ENCODE data around the gene FAM120B. TPM values are rescaled to one million over a fixed set of nuclear protein-coding genes. Genes with fewer than 3 reads are reported as not detected.
A peak's percentile ranks its signal among the peaks of the same experiment; 100 is the strongest.

FAM120B gene
- total RNA-seq, 1 donor from 2014 or later, result 18.4 TPM

DNA sequence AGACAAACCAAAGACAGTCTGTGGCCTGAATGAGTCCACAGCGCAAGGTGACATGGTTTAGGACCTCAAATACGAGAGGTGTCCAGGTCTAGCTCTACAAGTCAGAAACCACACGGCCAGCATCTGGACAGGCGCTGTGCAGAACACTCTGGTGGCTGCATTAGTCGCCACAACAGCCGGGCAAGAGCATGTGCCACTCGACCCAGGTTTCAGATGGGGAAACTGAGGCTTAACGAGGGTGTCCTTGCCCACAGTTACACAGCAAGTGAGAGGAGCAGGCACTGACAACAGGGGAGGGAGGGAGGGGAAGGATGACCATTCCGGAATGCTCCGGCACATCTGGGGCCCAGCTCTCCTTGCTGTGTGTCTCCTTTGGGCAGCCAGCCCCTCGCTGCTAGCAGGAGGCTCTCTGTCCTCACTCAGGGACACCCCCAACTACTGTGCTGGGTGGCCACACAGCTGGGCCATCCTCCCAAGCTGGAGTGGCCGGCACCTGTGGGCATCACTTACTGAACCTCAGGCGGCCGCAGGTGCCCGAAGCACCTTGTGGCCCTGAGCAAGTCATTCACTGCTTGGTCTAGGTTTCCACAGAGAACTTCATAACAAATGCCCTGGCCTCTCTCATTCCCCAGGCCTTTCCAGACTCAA lies 22.3 kb upstream of the FAM120B start:
- no peak for DNase-seq (ENCODE audit: low spot score)
- H3K27me3 Mint-ChIP-seq (ENCODE audit: insufficient read depth), result peaks cover 58% of the 10 kb centered on the region
- H3K4me3 Mint-ChIP-seq, result no peak overlapping the region
- no peaks in the 10 kb centered on the region for H3K9me3 Mint-ChIP-seq
- H3K4me1 Mint-ChIP-seq (ENCODE audit: low read depth), result peaks cover 8% of the 10 kb centered on the region
- intact Hi-C loops (cut with micrococcal nuclease), result no loop called here
- H3K27ac Mint-ChIP-seq, result no peak overlapping the region
- peaks cover 3% of the 10 kb centered on the region for H3K36me3 Mint-ChIP-seq (ENCODE audit: low read depth)

DNA sequence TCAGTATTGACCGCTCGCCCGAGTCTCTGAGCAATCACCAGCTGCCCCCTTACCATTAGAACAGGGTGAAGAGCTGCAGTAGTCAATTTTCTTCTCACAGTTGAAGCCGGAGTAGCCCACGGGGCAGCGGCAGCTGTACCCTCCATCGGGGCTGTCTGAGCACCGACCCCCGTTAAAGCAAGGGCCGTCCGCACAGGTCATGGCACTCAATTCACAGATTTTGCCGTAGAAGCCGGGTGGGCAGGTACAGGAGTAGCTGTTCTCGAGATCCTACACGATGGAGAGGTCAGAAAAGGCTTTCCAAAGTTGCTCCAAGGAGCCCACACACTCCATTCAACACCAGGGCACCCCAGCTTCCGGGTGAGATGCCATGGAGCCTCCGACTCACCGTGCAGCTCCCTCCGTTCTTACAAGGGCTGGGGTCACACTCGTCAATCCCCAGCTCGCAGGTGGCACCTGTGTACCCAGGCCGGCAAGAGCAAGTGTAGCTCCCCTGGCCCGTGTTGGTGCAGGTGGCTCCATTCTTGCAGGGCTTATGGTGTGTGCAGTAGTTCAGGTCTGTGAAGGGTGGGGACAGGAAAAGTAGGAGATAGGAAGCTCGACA lies 21.6 kb upstream of the FAM120B start:
- H3K27ac Mint-ChIP-seq, result no peak overlapping the region
- no peak overlapping the region for H3K4me3 Mint-ChIP-seq
- intact Hi-C loops (cut with micrococcal nuclease), result no loop called here
- no peaks in the 10 kb centered on the region for H3K9me3 Mint-ChIP-seq
- DNase-seq (ENCODE audit: low spot score), result no peak
- peaks cover 3% of the 10 kb centered on the region for H3K36me3 Mint-ChIP-seq (ENCODE audit: low read depth)
- peaks cover 8% of the 10 kb centered on the region for H3K4me1 Mint-ChIP-seq (ENCODE audit: low read depth)
- H3K27me3 Mint-ChIP-seq (ENCODE audit: insufficient read depth), result peaks cover 57% of the 10 kb centered on the region

DNA sequence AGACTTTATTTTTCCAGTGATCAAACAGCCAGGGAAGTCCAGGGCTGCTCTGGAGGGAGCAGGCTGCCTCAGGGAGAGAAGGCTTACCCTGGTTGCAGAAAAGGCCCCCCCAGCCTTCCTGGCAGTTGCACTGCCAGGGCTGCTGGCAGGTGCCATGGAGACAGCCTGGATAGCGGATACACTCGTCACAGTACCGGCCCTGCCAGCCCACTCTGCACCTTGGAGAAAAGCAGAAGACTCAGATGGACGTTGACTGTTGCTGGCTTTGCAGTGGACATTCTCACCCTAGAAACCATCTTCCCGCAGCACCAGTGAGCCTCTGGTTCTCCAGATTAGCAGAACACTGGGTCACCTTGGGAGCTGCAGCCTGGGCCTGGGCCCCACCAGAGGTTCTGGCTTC lies 21.1 kb upstream of the FAM120B start:
- Mint-ChIP-seq H3K9me3 (no peaks in the 10 kb centered on the region), H3K27ac (no peak overlapping the region), H3K36me3 (ENCODE audit: low read depth) (peaks cover 3% of the 10 kb centered on the region), H3K4me3 (no peak overlapping the region), H3K27me3 (ENCODE audit: insufficient read depth) (peaks cover 58% of the 10 kb centered on the region), H3K4me1 (ENCODE audit: low read depth) (peaks cover 14% of the 10 kb centered on the region)
- intact Hi-C loops (cut with micrococcal nuclease), result no loop called here
- no peak for DNase-seq (ENCODE audit: low spot score)

DNA sequence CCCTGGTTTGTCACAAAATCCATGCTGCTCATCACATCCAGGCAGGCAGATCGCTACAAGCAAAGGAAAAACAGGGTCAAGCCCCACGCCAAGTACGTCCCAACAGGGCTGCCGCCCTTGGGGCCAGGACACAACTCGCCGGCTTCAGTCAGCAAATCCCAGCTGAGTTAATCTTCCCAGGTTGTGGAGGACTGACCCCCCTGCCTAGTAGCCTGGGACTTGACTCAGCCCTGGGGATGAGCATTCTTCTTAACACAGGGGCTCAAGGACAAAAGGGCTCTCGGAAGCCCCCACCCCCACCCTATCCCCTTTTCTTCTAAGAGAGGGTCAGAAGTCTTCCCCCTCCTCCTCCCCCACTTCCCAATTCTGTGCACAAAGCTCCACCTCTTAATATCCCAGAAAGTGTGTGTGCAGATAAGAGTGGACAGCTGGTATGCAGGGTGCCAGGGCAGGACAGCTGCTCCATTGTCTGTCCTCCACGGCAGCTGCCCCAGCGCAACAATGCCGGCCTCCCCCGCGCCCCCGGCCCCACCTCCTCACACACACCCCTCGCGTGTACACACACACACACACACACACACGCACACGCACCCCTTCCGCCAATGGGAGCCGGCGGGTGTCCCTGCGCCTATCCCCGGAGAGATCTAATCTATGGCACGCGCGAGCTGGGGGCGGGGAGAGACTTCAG lies 20.2 kb upstream of the FAM120B start:
- no peaks in the 10 kb centered on the region for H3K9me3 Mint-ChIP-seq
- intact Hi-C loops (cut with micrococcal nuclease), result loop anchor here (2.0 kb wide), 1 partner anchor 14 kb away; no protein-coding TSS in a partner anchor
- H3K27ac Mint-ChIP-seq, result no peak overlapping the region
- peaks cover 15% of the 10 kb centered on the region for H3K4me1 Mint-ChIP-seq (ENCODE audit: low read depth)
- no peak for DNase-seq (ENCODE audit: low spot score)
- H3K27me3 Mint-ChIP-seq (ENCODE audit: insufficient read depth), result peaks cover 55% of the 10 kb centered on the region
- H3K36me3 Mint-ChIP-seq (ENCODE audit: low read depth), result peaks cover 3% of the 10 kb centered on the region
- H3K4me3 Mint-ChIP-seq, result no peak overlapping the region

DNA sequence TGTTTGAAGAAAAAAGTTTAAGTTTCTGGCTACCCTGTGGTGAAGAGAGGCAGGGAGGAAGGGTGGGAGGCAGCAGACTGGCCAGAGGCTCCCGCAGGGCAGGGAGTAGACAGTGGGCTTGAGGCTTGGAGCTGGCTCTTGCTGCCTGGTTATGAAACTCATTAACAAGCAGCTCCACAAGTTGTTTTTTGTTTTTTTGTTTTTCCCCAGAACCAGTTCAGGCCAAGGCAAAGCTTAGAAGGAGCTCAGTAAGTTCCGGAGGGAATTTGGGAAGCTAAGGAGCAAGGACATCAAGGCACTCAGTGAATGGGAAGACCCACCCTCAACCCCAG lies 19.7 kb upstream of the FAM120B start:
- H3K4me1 Mint-ChIP-seq (ENCODE audit: low read depth), result peaks cover 18% of the 10 kb centered on the region
- no peak for DNase-seq (ENCODE audit: low spot score)
- H3K9me3 Mint-ChIP-seq, result no peaks in the 10 kb centered on the region
- intact Hi-C loops (cut with micrococcal nuclease), result loop anchor here (2.0 kb wide), 1 partner anchor 14 kb away; no protein-coding TSS in a partner anchor
- H3K4me3 Mint-ChIP-seq, result no peak overlapping the region
- H3K27ac Mint-ChIP-seq, result no peak overlapping the region
- peaks cover 5% of the 10 kb centered on the region for H3K36me3 Mint-ChIP-seq (ENCODE audit: low read depth)
- peaks cover 53% of the 10 kb centered on the region for H3K27me3 Mint-ChIP-seq (ENCODE audit: insufficient read depth)

DNA sequence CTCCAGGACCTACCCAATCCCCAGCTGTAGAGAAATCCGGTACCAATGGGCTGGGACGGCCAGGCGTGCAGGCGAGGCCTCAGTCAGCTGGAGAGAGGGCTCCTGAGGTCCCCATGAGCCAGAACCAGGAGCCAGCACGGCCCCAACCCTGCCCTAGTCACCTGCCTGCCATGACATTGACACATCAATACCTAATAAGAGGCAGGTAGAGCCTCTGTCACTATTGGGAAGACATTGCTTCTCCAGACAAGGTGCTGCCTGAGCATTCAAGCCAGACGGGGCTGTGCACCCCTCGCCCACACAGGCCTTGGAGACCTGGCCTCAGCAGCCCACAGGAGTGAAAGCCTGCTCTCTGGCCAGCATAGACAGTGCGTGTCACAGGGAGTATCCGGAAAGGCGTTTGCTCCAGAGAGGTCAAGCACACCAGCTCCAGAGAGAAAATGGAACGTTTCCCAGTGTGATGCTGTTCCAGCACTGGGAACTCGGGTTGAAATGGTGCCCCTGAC lies 19.1 kb upstream of the FAM120B start:
- H3K9me3 Mint-ChIP-seq, result no peaks in the 10 kb centered on the region
- intact Hi-C loops (cut with micrococcal nuclease), result loop anchor here (2.0 kb wide), 1 partner anchor 15 kb away; no protein-coding TSS in a partner anchor
- peaks cover 5% of the 10 kb centered on the region for H3K36me3 Mint-ChIP-seq (ENCODE audit: low read depth)
- DNase-seq (ENCODE audit: low spot score), result no peak
- peaks cover 56% of the 10 kb centered on the region for H3K27me3 Mint-ChIP-seq (ENCODE audit: insufficient read depth)
- H3K4me1 Mint-ChIP-seq (ENCODE audit: low read depth), result peaks cover 24% of the 10 kb centered on the region
- H3K27ac Mint-ChIP-seq, result no peak overlapping the region
- H3K4me3 Mint-ChIP-seq, result no peak overlapping the region

DNA sequence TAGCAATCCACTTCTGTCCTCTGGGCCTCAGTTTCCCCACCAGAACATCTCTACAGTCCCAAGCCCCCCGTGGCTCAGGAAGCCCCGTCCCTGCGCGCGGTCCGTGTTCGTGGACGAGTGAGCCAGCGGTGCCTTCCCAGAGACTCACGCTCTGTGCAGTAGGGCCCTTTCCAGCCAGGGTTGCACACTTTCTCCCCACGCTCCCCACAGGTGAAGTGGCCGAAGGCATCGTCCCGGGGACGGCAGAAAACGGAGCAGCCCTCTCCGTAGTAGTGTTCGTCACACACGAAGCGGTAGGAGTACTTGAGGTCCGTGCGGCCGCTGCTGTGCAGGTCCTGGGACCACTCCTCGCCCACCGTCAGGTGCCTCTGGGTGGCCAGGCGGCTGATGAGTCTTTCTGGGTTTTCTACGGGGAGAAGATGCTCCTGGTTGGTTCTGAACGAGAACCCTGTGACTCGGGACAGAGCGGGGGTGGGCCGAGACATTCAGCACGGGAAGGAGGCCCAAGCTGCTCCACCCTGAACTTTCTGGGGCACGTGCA lies 18.4 kb upstream of the FAM120B start:
- Mint-ChIP-seq H3K4me1 (ENCODE audit: low read depth) (peaks cover 31% of the 10 kb centered on the region), H3K4me3 (peak overlapping the region; percentile 71), H3K9me3 (no peaks in the 10 kb centered on the region), H3K36me3 (ENCODE audit: low read depth) (peaks cover 5% of the 10 kb centered on the region), H3K27me3 (ENCODE audit: insufficient read depth) (peaks cover 61% of the 10 kb centered on the region), H3K27ac (no peak overlapping the region)
- DNase-seq (ENCODE audit: low spot score), result no peak
- intact Hi-C loops (cut with micrococcal nuclease), result no loop called here

DNA sequence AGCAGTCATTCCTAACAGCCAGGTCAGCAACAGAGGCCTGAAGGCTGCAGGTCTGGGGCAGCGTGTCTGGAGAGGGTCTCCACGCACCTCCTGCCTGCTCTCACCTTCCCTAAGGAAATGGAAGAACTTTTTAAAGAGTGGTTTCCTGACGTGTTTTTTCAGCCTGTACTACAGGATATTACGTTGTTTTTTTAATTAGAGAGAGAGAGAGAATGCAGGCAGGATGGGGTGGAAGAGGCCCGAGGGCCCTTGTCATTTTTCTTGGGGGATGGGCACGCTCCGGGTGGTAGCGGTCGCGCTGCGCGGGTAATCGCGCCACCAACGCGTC lies 17.7 kb upstream of the FAM120B start:
- peaks cover 68% of the 10 kb centered on the region for H3K27me3 Mint-ChIP-seq (ENCODE audit: insufficient read depth)
- peak overlapping the region; percentile 71 for H3K4me3 Mint-ChIP-seq
- no peaks in the 10 kb centered on the region for H3K9me3 Mint-ChIP-seq
- peaks cover 36% of the 10 kb centered on the region for H3K4me1 Mint-ChIP-seq (ENCODE audit: low read depth)
- peaks cover 5% of the 10 kb centered on the region for H3K36me3 Mint-ChIP-seq (ENCODE audit: low read depth)
- no peak for DNase-seq (ENCODE audit: low spot score)
- intact Hi-C loops (cut with micrococcal nuclease), result no loop called here
- H3K27ac Mint-ChIP-seq, result no peak overlapping the region

DNA sequence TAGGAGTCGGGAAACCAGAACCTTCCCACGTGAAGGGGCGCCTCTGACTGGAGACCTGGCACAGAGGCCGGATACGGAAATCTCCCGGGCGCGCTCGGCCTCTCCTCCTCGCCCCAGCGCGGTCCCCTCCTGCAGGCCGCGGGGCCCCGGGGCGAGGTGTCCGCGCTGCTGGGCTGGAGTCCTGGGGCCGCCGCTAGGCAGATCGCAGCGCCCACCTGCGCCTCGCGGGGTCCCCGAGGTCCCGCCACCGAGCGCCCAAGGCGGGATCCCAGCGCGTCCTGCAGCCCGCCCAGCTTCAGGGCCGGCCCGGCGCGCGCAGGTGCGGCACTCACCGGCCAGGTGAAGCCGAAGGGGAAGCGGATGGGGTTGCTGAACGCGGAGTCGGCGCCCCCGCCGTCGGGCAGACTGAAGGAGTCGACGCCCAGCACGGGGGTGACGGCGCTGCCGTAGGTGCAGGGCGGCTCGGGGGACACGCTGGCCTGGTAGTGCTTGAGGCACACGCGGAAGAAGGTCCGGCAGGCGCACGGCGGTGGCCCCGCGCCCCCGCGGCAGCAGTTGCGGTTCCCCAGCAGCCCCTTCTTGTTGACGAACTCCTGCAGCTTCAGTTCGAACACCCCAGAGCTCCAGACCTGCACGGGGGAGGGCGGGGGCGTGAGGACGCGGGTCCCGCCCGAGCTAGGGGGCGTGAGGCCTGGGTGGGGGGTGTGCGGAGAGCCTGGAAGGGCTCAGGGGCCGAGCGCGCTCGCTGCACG lies 17.2 kb upstream of the FAM120B start:
- Mint-ChIP-seq H3K9me3 (no peaks in the 10 kb centered on the region), H3K27ac (no peak overlapping the region), H3K4me1 (ENCODE audit: low read depth) (peaks cover 41% of the 10 kb centered on the region), H3K27me3 (ENCODE audit: insufficient read depth) (peaks cover 71% of the 10 kb centered on the region), H3K4me3 (peak overlapping the region; percentile 71), H3K36me3 (ENCODE audit: low read depth) (peaks cover 5% of the 10 kb centered on the region)
- intact Hi-C loops (cut with micrococcal nuclease), result no loop called here
- no peak for DNase-seq (ENCODE audit: low spot score)

DNA sequence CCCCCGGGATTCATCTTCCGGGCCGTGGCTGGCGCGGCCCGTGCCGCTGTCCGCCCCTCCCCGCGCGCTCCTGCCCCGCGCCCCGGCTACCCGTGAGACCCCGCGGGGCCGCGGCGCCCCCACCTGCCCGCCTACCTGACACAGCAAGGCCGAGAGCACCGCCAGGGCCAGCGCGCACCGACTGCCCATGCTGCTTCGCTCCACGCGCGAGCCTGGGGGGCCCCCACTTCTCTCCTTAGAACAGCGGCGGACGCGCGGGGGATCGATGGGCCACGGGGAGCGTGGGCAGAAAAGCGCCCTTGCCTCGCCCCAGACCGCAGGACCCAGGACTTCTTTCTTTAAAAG lies 16.6 kb upstream of the FAM120B start:
- H3K4me3 Mint-ChIP-seq, result peak overlapping the region; percentile 82
- H3K27me3 Mint-ChIP-seq (ENCODE audit: insufficient read depth), result peaks cover 73% of the 10 kb centered on the region
- no peak for DNase-seq (ENCODE audit: low spot score)
- H3K9me3 Mint-ChIP-seq, result no peaks in the 10 kb centered on the region
- peaks cover 47% of the 10 kb centered on the region for H3K4me1 Mint-ChIP-seq (ENCODE audit: low read depth)
- intact Hi-C loops (cut with micrococcal nuclease), result loop anchor here (5.0 kb wide), 2 partner anchors 227 to 498 kb away; no protein-coding TSS in a partner anchor
- H3K36me3 Mint-ChIP-seq (ENCODE audit: low read depth), result peaks cover 5% of the 10 kb centered on the region
- H3K27ac Mint-ChIP-seq, result no peak overlapping the region

DNA sequence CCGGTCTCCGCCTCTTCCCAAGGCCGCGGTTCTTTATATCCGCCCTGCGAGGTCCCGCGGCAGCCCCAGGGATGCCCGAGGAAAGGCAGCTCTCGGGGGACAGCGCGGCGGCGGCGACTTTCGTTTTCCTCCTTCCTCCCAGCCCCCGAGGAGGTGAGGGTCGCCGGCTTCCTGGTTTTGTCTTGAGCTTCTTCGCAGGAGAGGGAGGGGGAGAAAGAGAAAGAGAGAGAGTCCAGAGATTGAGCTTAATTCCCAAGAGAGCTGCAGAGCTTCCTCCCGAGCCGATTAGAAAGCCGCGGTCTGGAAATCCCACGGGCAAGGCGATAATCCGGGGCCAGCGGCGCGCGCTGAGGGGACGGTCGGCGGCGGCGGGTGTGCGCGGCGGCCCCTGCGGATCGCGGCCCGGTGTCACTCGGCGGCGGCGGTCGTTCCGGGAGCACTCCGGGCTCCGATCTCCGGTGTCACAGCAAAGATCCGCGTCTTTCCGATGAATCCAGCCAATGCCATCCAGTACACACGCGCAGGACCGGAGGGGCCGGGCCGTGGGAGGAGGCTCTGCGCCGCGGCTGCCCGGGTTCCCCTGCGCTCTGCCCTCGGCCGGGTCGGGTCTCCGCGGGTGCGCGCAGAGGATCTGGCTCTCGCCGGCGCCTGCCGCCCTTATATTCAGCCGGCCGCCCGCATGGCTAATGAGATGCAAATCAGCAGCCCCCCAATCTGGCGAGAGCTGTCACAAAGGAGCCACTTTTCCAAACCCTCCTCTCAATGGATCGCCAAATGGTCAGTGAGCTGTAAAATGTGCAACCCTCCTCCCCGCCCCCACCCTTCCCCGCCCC lies 16.0 kb upstream of the FAM120B start, which contains the start of gene DLL1:
DLL1 (minus strand) TSS at position 783 of the 833 bp plus-strand sequence. CDS start 939 bp downstream, outside the sequence.
- peaks cover 5% of the 10 kb centered on the region for H3K36me3 Mint-ChIP-seq (ENCODE audit: low read depth)
- peaks cover 50% of the 10 kb centered on the region for H3K4me1 Mint-ChIP-seq (ENCODE audit: low read depth)
- intact Hi-C loops (cut with micrococcal nuclease), result loop anchor here (5.0 kb wide), 2 partner anchors 227 to 498 kb away; no protein-coding TSS in a partner anchor
- peaks cover 75% of the 10 kb centered on the region for H3K27me3 Mint-ChIP-seq (ENCODE audit: insufficient read depth)
- no peaks in the 10 kb centered on the region for H3K9me3 Mint-ChIP-seq
- H3K27ac Mint-ChIP-seq, result peak within 1 kb of the TSS; percentile 75
- peak within 1 kb of the TSS; percentile 85 for H3K4me3 Mint-ChIP-seq
- DNase-seq (ENCODE audit: low spot score), result no peak

Data from activated T-helper 1 cell treated with anti-CD3 and anti-CD28 coated beads, Interleukin-12 subunit alpha, Interleukin-12 subunit beta, Interleukin-2, Interleukin-4 antibody, amounts not matched to agents 30 ng/mL and 10 ng/mL and 1 ng/mL, durations not matched to agents 14 hours and 24 hours and 36 hours (primary cell).